Upper lobe of left lung (tissue), 6 donors: ENCODE results near the gene VPS39. TPM values are rescaled to one million over a fixed set of nuclear protein-coding genes. Genes with fewer than 3 reads are reported as not detected.

Source experiments
- ATAC-seq, 2 donors: fragments of 200-7000 bp; cut with Tn5 transposase; one replicate each; pipeline ENCODE4 v1.9.1; 2022; ENCODE audit warnings: mild to moderate bottlenecking in 2 of 2, moderate library complexity in 2 of 2; ENCODE audit not compliant: low FRiP score in 2 of 2
- DNase-seq, 2 donors: peaks; one replicate each; pipeline ENCODE4 v3.0.0-alpha.2; 2019 to 2020
- H3K27ac ChIP-seq, 4 donors: fragments of 200-600 bp; sonication (generic); one replicate each; pipeline ENCODE4 v1.5.1; 2016 to 2019
- H3K27me3 ChIP-seq, 4 donors: fragments of 200-600 bp; sonication (generic); one replicate each; pipeline ENCODE4 v1.5.1; 2017 to 2019
- H3K36me3 ChIP-seq, 4 donors: fragments of 200-600 bp; sonication (generic); one replicate each; pipeline ENCODE4 v1.5.1; 2016 to 2019
- H3K4me1 ChIP-seq, 4 donors: fragments of 200-600 bp; sonication (generic); one replicate each; pipeline ENCODE4 v1.5.1; 2018 to 2019
- H3K4me3 ChIP-seq, 4 donors: fragments of 200-600 bp; sonication (generic); one replicate each; pipeline ENCODE4 v1.5.1; 2017 to 2019; ENCODE audit warnings: mild to moderate bottlenecking in 2 of 4, moderate library complexity in 1 of 4
- H3K9me3 ChIP-seq, 4 donors: fragments of 200-600 bp; sonication (generic); one replicate each; pipeline ENCODE4 v1.5.1; 2018 to 2019
- EP300 ChIP-seq, 4 donors: sonication (generic); formaldehyde crosslinking; IDR thresholded peaks; one replicate each; pipeline ENCODE4 v1.5.1; 2017; ENCODE audit warnings: antibody characterized with exemption in 4 of 4, control low read depth in 2 of 4
- POLR2A ChIP-seq, 4 donors: fragments of 450-650 bp; IDR thresholded peaks; one replicate each; pipeline ENCODE4 v1.5.1; 2016 to 2017; ENCODE audit warnings: antibody characterized with exemption in 4 of 4, mild to moderate bottlenecking in 2 of 4
- POLR2AphosphoS5 ChIP-seq, 2 donors: sonication (generic); formaldehyde crosslinking; IDR thresholded peaks; one replicate each; pipeline ENCODE4 v1.5.1; 2017; ENCODE audit warnings: antibody characterized with exemption in 2 of 2
- WGBS, 2 donors: methylation state at CpG; one replicate each; pipeline ENCODE4 v1.1.5; 2017 to 2018; 5-methylcytosine and 5-hydroxymethylcytosine counted together
- total RNA-seq, 6 donors: library from RNA; depleted of rRNA in 4 of 6; stranded (reverse); fragments of >200 nt in 4 of 6; gene quantifications; one replicate each; pipeline versions ENCODE4 v1.1.0 to v1.2.1, GENCODE V29; 2016 to 2021
- TF ChIP-seq, protein P1 (sequence below), 6 experiments: fragments of 450-650 bp in 4 of 6; fragments of 200-600 bp in 2 of 6; sonication (generic) in 2 of 6; IDR thresholded peaks; one replicate each; pipeline ENCODE4 v1.5.1; 2016 to 2019; ENCODE audit warnings: antibody characterized with exemption in 6 of 6
- donor health status: DM: no; HTN: no; CAD: no; lungs with moderate emphysema.
- donor health status: DM: no; HTN: yes; CAD: no; lungs with severe emphysema.

VPS39 gene, protein sequence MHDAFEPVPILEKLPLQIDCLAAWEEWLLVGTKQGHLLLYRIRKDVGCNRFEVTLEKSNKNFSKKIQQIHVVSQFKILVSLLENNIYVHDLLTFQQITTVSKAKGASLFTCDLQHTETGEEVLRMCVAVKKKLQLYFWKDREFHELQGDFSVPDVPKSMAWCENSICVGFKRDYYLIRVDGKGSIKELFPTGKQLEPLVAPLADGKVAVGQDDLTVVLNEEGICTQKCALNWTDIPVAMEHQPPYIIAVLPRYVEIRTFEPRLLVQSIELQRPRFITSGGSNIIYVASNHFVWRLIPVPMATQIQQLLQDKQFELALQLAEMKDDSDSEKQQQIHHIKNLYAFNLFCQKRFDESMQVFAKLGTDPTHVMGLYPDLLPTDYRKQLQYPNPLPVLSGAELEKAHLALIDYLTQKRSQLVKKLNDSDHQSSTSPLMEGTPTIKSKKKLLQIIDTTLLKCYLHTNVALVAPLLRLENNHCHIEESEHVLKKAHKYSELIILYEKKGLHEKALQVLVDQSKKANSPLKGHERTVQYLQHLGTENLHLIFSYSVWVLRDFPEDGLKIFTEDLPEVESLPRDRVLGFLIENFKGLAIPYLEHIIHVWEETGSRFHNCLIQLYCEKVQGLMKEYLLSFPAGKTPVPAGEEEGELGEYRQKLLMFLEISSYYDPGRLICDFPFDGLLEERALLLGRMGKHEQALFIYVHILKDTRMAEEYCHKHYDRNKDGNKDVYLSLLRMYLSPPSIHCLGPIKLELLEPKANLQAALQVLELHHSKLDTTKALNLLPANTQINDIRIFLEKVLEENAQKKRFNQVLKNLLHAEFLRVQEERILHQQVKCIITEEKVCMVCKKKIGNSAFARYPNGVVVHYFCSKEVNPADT
- 100 to 1,000 TPM in 1 of 6 donors, 10 to 100 TPM in 5; 56.4 to 325 (median 85.3) TPM for total RNA-seq

DNA sequence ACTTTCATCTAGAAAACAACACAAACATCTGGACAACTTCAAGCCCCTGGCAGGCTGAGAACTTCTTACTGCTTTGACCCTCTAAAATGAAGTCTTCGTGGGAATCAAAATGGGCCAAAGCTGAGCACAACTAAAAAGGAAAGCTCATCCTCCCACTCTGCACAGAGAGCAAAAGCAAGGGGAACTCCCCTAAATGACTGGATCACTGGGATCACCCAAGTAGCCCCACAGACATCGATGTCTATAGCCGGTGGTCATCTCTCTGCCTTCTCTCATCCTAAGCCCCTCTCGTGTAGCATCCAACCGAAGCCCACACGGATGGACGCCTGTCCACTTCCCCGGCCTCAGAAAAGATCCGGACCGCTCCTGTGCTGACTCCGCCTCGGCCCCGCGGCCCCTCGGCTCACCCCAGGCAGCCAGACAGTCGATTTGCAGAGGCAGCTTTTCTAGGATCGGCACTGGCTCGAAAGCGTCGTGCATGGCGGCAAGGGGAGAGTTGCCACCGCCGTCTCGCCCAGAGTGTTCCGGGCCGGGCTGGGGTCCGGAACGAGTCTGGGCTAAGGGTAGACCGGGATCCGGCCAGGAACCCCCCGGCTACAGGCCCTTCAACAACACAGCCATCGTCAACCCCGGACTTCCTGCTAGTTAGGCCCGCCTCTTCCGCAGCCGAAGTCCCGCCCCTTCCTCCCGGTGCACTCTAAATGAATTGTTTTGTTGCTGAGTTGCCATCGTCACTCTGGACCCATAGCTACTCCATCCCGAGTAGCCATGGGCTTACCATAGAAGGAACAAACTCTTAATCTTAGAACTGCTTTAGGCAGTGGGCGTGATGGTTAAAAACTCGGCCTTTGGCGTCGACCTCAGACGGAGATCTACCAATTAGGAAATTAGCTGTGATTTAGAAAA, at the start of gene VPS39:
VPS39 (minus strand) TSS at position 631 of the 906 bp plus-strand sequence; CDS start at position 480, 151 bp downstream.
- peak within 1 kb of the TSS; percentile 79 to 95 (median 86) for H3K27ac ChIP-seq
- H3K4me3 ChIP-seq: peak within 1 kb of the TSS; percentile 18 to 92 (median 86)
- 7 to 13% methylated on average over 15 to 38 of the region's 45 CpGs for WGBS, 2 donors
- H3K27me3 ChIP-seq: no peaks in the 10 kb centered on the region
- peaks cover 0 to 34% (median 12%) of the 10 kb centered on the region in 4 donors for H3K36me3 ChIP-seq
- ATAC-seq (peak; percentile 94 to 98), DNase-seq (peak; percentile 87 to 92)
- H3K9me3 ChIP-seq: no peaks in the 10 kb centered on the region
- peaks cover 10 to 44% (median 28%) of the 10 kb centered on the region in 4 donors for H3K4me1 ChIP-seq
- peak in 3 of 4 donors; percentile 50 to 87 (median 80) for TF ChIP-seq POLR2A (IDR thresholded peaks at IDR 0.05)
- TF ChIP-seq, protein P1, sequence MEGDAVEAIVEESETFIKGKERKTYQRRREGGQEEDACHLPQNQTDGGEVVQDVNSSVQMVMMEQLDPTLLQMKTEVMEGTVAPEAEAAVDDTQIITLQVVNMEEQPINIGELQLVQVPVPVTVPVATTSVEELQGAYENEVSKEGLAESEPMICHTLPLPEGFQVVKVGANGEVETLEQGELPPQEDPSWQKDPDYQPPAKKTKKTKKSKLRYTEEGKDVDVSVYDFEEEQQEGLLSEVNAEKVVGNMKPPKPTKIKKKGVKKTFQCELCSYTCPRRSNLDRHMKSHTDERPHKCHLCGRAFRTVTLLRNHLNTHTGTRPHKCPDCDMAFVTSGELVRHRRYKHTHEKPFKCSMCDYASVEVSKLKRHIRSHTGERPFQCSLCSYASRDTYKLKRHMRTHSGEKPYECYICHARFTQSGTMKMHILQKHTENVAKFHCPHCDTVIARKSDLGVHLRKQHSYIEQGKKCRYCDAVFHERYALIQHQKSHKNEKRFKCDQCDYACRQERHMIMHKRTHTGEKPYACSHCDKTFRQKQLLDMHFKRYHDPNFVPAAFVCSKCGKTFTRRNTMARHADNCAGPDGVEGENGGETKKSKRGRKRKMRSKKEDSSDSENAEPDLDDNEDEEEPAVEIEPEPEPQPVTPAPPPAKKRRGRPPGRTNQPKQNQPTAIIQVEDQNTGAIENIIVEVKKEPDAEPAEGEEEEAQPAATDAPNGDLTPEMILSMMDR (IDR thresholded peaks at IDR 0.05): no peak
- peak; percentile 74 to 83 for TF ChIP-seq POLR2AphosphoS5 (IDR thresholded peaks at IDR 0.05)

DNA sequence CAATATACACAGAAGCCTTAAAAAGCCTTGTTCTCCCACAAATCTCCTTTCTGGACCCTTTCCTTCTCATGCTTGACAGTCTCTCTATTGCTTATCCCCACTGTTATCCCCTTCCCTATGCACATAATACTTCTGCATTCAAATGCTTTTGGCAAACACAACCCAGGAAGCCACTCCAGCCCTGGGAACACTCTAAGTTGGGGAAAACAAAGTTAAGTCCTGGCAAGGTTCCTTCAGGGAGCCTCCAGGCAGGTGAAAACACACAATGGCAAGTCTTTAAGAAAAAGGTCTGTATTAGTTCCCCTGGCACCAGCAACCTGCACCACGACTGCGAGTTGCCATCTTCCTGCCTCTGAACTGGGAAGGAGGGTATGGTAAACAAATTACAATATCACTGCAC, 45.2 kb upstream of the VPS39 start:
- peaks cover 0 to 16% (median 0%) of the 10 kb centered on the region in 4 donors for H3K4me1 ChIP-seq
- H3K27me3 ChIP-seq: no peaks in the 10 kb centered on the region
- peak in 1 of 2 donors; percentile 69 for DNase-seq
- no peaks in the 10 kb centered on the region for H3K9me3 ChIP-seq
- TF ChIP-seq EP300 (IDR thresholded peaks at IDR 0.05) (no peak), POLR2A (IDR thresholded peaks at IDR 0.05) (no peak), POLR2AphosphoS5 (IDR thresholded peaks at IDR 0.05) (no peak)
- TF ChIP-seq, protein P1 (IDR thresholded peaks at IDR 0.05): no peak
- WGBS, 2 donors: 63 to 74% methylated on average over 2 of the region's 2 CpGs
- peak in 1 of 2 donors; percentile 37 for ATAC-seq
- no peak overlapping the region for H3K4me3 ChIP-seq
- H3K27ac ChIP-seq: peak overlapping the region in 2 of 4 donors; percentile 10 to 36
- peaks cover 13 to 56% (median 19%) of the 10 kb centered on the region in 4 donors for H3K36me3 ChIP-seq

DNA sequence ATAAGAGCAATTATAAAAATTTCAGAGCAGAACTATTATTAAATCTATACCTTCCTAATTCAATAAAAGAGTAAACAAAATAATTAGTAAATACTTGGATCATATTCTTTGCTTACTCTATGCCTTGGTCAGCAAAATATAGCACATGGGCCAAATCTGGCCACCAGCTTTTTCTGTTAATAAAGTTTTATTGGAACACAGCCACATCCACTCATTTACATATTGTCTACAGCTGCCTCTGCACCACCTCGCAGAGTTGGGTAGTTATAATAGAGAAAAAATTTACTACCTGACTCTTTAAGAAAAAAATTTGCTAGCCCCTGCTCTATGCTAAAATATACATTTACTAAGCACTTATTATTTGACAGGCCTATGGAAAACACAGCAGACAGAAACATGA, 32.7 kb upstream of the VPS39 start:
- Histone ChIP-seq H3K27me3 (no peaks in the 10 kb centered on the region), H3K27ac (peak overlapping the region in 2 of 4 donors; percentile 3 to 11), H3K36me3 (peaks cover 12 to 75% (median 19%) of the 10 kb centered on the region in 4 donors), H3K4me1 (peaks cover 0 to 6% (median 2%) of the 10 kb centered on the region in 4 donors), H3K4me3 (no peak overlapping the region), H3K9me3 (no peaks in the 10 kb centered on the region)
- TF ChIP-seq, protein P1 (IDR thresholded peaks at IDR 0.05): no peak
- no peak for TF ChIP-seq POLR2AphosphoS5 (IDR thresholded peaks at IDR 0.05)
- TF ChIP-seq POLR2A (IDR thresholded peaks at IDR 0.05): no peak
- no peak for TF ChIP-seq EP300 (IDR thresholded peaks at IDR 0.05)
- 91 to 93% methylated on average over 1 of the region's 1 CpG for WGBS, 2 donors
- DNase-seq: no peak
- ATAC-seq: no peak

DNA sequence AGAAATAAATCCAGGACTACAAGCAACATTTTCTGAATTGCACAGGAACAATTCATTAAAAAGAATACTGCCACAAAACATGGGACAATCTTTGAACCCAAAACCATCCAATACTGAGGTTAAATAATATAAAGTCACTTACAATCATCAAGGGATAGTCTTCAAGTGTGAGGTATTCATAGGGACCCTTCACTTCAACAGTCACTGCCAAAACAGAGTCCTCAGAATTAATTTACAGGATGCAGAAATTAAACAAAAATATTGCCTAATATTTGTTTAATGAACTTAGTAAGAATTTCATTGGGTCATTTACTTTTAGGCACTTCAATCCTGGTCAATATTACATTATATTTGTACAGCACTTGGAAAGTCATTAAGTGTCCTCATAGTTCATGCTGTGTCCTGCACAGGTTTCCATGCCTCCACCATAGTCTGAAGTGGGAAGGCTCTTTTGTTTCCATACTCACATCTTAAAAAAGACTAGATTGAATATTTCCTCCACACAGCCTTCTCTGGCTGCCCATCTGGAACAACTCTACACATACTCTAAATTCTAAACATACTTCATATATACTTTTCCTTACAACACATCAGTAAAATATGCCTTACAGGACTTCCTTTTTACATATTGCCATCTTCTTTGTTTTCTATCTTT, 31.6 kb upstream of the VPS39 start:
- TF ChIP-seq POLR2A (IDR thresholded peaks at IDR 0.05) (no peak), EP300 (IDR thresholded peaks at IDR 0.05) (peak in 3 of 4 donors; percentile 11 to 52 (median 28)), POLR2AphosphoS5 (IDR thresholded peaks at IDR 0.05) (no peak)
- TF ChIP-seq, protein P1 (IDR thresholded peaks at IDR 0.05): no peak
- H3K4me3 ChIP-seq: no peak overlapping the region
- H3K9me3 ChIP-seq: no peaks in the 10 kb centered on the region
- H3K4me1 ChIP-seq: peaks cover 0 to 6% (median 2%) of the 10 kb centered on the region in 4 donors
- peak; percentile 58 to 91 for ATAC-seq
- H3K36me3 ChIP-seq: peaks cover 12 to 87% (median 25%) of the 10 kb centered on the region in 4 donors
- H3K27ac ChIP-seq: peak overlapping the region in 3 of 4 donors; percentile 7 to 46 (median 40)
- no peaks in the 10 kb centered on the region for H3K27me3 ChIP-seq
- DNase-seq: peak in 1 of 2 donors; percentile 29
